Fibroblast of pulmonary artery (primary cell): Measurements from ENCODE around the gene CSGALNACT2.

Source experiments
- DNase-seq: peaks from one replicate; pipeline ENCODE4 v3.0.0-alpha.2; 2010; ENCODE audit warnings: low read depth
- H3K4me3 ChIP-seq: replicated peaks from 2 replicates; pipeline ENCODE4 v1.5.1; 2011; ENCODE audit warnings: low read depth, mild to moderate bottlenecking, control low read depth, low read length, moderate library complexity
- CTCF ChIP-seq: IDR thresholded peaks from 2 replicates; pipeline ENCODE4 v1.5.1; 2011; ENCODE audit warnings: mild to moderate bottlenecking, control low read depth, low read length, inconsistent platforms; ENCODE audit errors: missing control alignments

Gene CSGALNACT2

GRCh38 chr10:43230101-43230908 lies 92.1 kb downstream of the CSGALNACT2 start:
- H3K4me3 ChIP-seq = no peak overlapping the region
- TF ChIP-seq CTCF = no peak
- DNase-seq = no peak

- H3K4me3 ChIP-seq = no peak overlapping the region
- DNase-seq = no peak
- TF ChIP-seq CTCF = no peak
These were observed 92.8 kb downstream of the CSGALNACT2 start for GRCh38 chr10:43230909-43231522.

GRCh38 chr10:43231523-43232078 lies 93.4 kb downstream of the CSGALNACT2 start:
- no peak for DNase-seq
- TF ChIP-seq CTCF = no peak
- H3K4me3 ChIP-seq = no peak overlapping the region

GRCh38 chr10:43233601-43234430 lies 95.6 kb downstream of the CSGALNACT2 start:
- H3K4me3 ChIP-seq = no peak overlapping the region
- DNase-seq = no peak
- no peak for TF ChIP-seq CTCF

- no peak for DNase-seq
- no peak for TF ChIP-seq CTCF
- no peak overlapping the region for H3K4me3 ChIP-seq
These were observed 96.3 kb downstream of the CSGALNACT2 start for GRCh38 chr10:43234471-43235041.
